ENCODE measurements around the gene GMPR. TPM values are rescaled to one million over a fixed set of nuclear protein-coding genes. Genes with fewer than 3 reads are reported as not detected.
"Not testable (repeated sequence)": the region's sequence is repeated elsewhere in the genome, so short reads cannot be mapped to it uniquely, and the experiment has no call there.

The GMPR gene
- total RNA-seq, 1 experiment from 2014 or later: 109 TPM

- no peak for DNase-seq (ENCODE audit: low read depth, low spot score)
- in situ Hi-C loops (cut with HindIII; ENCODE audit: low pct_unique_long_range_greater_than_20kb, low sequenced_read_pairs): no loop called here
Measured at GRCh38 chr6:16217156-16217721, 21.1 kb upstream of the GMPR start.

- in situ Hi-C loops (cut with HindIII; ENCODE audit: low pct_unique_long_range_greater_than_20kb, low sequenced_read_pairs): no loop called here
- no peak for DNase-seq (ENCODE audit: low read depth, low spot score)
Measured at GRCh38 chr6:16222826-16223225, 15.6 kb upstream of the GMPR start.

- no peak for DNase-seq (ENCODE audit: low read depth, low spot score)
- in situ Hi-C loops (cut with HindIII; ENCODE audit: low pct_unique_long_range_greater_than_20kb, low sequenced_read_pairs): no loop called here
Measured at GRCh38 chr6:16223362-16223761, 15.0 kb upstream of the GMPR start.

GRCh38 chr6:16224409-16224808 lies 14.0 kb upstream of the GMPR start:
- no peak for DNase-seq (ENCODE audit: low read depth, low spot score)
- in situ Hi-C loops (cut with HindIII; ENCODE audit: low pct_unique_long_range_greater_than_20kb, low sequenced_read_pairs): no loop called here

- in situ Hi-C loops (cut with HindIII; ENCODE audit: low pct_unique_long_range_greater_than_20kb, low sequenced_read_pairs); DNase-seq (ENCODE audit: low read depth, low spot score): not testable (repeated sequence)
Measured at GRCh38 chr6:16225062-16225731, 13.2 kb upstream of the GMPR start.

- in situ Hi-C loops (cut with HindIII; ENCODE audit: low pct_unique_long_range_greater_than_20kb, low sequenced_read_pairs); DNase-seq (ENCODE audit: low read depth, low spot score): not testable (repeated sequence)
Measured at GRCh38 chr6:16226117-16227047, 12.0 kb upstream of the GMPR start.

- in situ Hi-C loops (cut with HindIII; ENCODE audit: low pct_unique_long_range_greater_than_20kb, low sequenced_read_pairs): no loop called here
- no peak for DNase-seq (ENCODE audit: low read depth, low spot score)
Measured at GRCh38 chr6:16227048-16227562, 11.3 kb upstream of the GMPR start.

- DNase-seq (ENCODE audit: low read depth, low spot score): no peak
- in situ Hi-C loops (cut with HindIII; ENCODE audit: low pct_unique_long_range_greater_than_20kb, low sequenced_read_pairs): no loop called here
Measured at GRCh38 chr6:16227605-16228004, 10.8 kb upstream of the GMPR start.

GRCh38 chr6:16228043-16228442 lies 10.3 kb upstream of the GMPR start:
- DNase-seq (ENCODE audit: low read depth, low spot score): no peak
- in situ Hi-C loops (cut with HindIII; ENCODE audit: low pct_unique_long_range_greater_than_20kb, low sequenced_read_pairs): no loop called here

GRCh38 chr6:16228709-16229665 lies 9.4 kb upstream of the GMPR start:
- in situ Hi-C loops (cut with HindIII; ENCODE audit: low pct_unique_long_range_greater_than_20kb, low sequenced_read_pairs): no loop called here
- no peak for DNase-seq (ENCODE audit: low read depth, low spot score)

- in situ Hi-C loops (cut with HindIII; ENCODE audit: low pct_unique_long_range_greater_than_20kb, low sequenced_read_pairs): no loop called here
Measured at GRCh38 chr6:16229700-16230099, 8.7 kb upstream of the GMPR start.

GRCh38 chr6:16230953-16231352 lies 7.4 kb upstream of the GMPR start:
- in situ Hi-C loops (cut with HindIII; ENCODE audit: low pct_unique_long_range_greater_than_20kb, low sequenced_read_pairs): no loop called here
- no peak for DNase-seq (ENCODE audit: low read depth, low spot score)

More at GRCh38 chr6:16229700-16230099, 8.7 kb upstream of the GMPR start:
- DNase-seq (ENCODE audit: low read depth, low spot score): no peak

- in situ Hi-C loops (cut with HindIII; ENCODE audit: low pct_unique_long_range_greater_than_20kb, low sequenced_read_pairs): no loop called here
- no peak for DNase-seq (ENCODE audit: low read depth, low spot score)
Measured at GRCh38 chr6:16232086-16232485, 6.3 kb upstream of the GMPR start.

- in situ Hi-C loops (cut with HindIII; ENCODE audit: low pct_unique_long_range_greater_than_20kb, low sequenced_read_pairs): no loop called here
- no peak for DNase-seq (ENCODE audit: low read depth, low spot score)
Measured at GRCh38 chr6:16236009-16236501, 2.3 kb upstream of the GMPR start.

GRCh38 chr6:16236631-16237199 lies 1.7 kb upstream of the GMPR start:
- DNase-seq (ENCODE audit: low read depth, low spot score): peak; percentile 80

GRCh38 chr6:16237242-16237641 lies 1.1 kb upstream of the GMPR start:
- no peak for DNase-seq (ENCODE audit: low read depth, low spot score)
- in situ Hi-C loops (cut with HindIII; ENCODE audit: low pct_unique_long_range_greater_than_20kb, low sequenced_read_pairs): no loop called here

More at GRCh38 chr6:16236631-16237199, 1.7 kb upstream of the GMPR start:
- in situ Hi-C loops (cut with HindIII; ENCODE audit: low pct_unique_long_range_greater_than_20kb, low sequenced_read_pairs): no loop called here

Measured in SK-MEL-5 (cell line).